ENCODE data around the gene SNX6.
"Not testable (repeated sequence)": the region's sequence is repeated elsewhere in the genome, so short reads cannot be mapped to it uniquely, and the experiment has no call there.

Gene SNX6

DNA sequence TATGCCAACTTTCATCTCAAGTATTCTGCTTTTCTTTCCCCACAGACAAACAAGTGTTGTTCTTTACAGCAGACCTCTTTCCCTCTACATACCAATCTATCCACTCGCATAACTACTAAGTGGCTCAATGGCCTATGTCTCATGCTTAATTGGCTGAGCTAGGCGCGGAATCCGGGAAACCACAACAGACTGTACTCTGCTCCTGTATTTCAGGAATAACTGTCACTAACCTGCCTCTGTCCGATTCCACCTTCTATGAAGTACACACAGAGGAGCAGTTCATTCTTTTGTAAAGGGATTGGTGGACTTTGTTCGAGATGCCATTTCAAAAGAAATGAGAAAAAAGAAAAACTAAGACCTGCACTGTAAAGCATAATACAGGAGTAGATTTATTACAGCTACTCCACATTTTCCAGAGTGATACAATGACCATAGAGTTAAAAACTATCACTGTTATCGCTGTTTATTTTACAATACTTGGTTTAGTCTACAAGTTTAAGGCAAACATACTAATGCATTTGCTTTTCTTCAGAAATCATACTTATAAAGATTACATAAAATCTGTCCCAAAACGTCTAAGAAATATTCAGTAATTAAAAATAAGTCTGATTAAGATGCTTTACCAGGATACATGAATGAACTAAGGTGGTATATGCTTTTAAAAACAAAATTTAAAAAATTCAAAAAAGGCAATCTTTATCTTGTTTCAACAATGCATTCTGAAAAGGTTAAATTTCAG, 67.7 kb downstream of the SNX6 start:
- not testable (repeated sequence) for DNase-seq

DNA sequence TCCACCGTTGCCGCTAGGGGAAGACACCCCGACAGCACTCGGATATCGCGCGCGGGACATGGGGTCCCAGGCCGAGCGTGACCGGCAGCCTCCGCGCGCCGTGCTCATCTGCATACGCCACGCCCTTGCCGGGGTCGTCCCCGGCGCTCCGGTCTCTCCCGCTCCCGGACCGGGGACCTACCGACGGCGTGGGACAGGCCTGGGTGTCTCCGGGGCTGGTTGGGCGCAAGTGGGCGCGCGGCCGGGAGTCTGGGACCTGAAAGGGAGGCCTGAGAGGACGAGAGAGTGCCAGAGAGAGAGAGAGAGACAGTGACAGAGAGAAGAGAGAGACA, 73.5 kb downstream of the SNX6 start:
- DNase-seq, result not testable (repeated sequence)

DNA sequence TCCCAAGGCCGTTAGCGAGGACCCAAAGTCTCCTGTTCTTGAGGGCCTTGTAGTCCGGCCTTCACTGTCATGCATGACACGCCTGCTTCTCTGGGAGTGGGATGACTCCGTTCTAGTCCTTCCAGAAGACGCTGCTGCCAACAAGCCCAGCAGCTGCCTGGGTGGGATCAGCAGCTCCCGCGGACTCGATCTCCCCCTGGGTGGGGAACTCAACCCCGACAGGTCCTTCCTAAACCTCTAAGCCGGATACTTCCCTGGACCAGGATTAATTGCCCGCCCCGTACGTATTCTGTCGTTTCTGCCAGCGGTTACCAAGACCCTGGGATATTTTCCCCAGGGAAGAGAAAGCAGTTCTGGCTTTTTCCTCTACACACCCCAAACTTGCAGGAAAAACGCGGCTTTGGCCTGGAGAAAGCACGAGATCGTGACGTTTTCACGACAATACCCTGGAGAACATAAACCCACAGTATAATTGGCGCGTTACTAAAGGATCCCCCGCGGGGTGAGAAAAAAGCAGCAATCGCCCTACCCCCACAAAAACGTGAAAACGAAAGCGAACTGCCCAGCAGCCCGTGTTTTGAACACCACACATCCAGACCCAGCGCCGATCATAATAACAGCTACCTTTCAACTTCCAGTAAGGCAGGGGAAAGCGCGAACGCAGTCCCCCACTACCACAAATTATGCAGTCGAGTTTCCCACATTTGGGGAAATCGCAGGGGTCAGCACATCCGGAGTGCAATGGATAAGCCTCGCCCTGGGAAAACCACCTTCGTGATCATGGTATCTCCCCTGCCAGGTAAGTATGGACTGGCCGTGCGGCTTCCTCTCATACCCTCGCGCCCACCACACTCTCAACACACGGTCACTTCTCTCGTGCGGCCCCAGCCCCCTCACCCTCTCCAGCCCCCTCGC, 74.1 kb downstream of the SNX6 start:
- not testable (repeated sequence) for DNase-seq

DNA sequence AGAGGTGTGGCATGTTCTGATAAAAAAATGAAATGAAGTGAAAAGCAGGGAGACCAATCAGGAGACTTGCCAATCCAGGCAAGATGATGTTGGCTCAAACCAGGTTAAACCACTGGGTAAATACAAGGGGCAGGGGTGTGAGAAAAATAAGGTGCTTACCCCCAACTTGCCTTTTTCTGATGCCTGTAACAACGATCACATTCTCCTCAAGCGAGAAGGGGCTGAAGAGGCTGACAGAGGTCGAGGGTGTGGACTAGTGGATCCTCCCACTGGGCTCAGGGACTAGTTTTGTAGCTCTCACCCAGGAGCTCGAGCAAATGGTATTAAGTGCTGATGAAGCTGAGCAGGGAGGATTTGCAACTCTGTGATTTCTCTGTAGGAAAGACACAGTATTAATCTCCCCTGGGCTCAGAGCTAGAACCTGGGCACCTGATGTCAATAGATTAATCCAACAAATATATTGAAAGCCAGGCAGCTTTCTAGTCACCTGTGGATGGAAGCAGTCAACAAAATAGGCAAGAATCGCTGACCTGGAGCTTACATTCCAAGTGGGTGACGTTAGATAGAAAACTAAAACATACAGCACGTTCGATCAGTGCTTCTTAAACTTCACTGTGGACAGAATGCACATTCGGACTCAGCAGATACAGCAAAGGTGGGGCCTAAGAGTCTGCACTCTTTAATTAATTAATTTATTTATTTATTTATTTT, 75.3 kb downstream of the SNX6 start:
- DNase-seq, result no peak

- not testable (repeated sequence) for DNase-seq
Measured at GRCh38 chr14:34549276-34549966, 80.5 kb downstream of the SNX6 start.

- no peak for DNase-seq
Measured at GRCh38 chr14:34548472-34548981, 81.4 kb downstream of the SNX6 start.

DNA sequence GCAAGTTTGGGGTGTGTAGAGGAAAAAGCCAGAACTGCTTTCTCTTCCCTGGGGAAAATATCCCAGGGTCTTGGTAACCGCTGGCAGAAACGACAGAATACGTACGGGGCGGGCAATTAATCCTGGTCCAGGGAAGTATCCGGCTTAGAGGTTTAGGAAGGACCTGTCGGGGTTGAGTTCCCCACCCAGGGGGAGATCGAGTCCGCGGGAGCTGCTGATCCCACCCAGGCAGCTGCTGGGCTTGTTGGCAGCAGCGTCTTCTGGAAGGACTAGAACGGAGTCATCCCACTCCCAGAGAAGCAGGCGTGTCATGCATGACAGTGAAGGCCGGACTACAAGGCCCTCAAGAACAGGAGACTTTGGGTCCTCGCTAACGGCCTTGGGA, 82.8 kb downstream of the SNX6 start:
- not testable (repeated sequence) for DNase-seq

- DNase-seq, result not testable (repeated sequence)
Measured at GRCh38 chr14:34546272-34547135, 83.4 kb downstream of the SNX6 start.

DNA sequence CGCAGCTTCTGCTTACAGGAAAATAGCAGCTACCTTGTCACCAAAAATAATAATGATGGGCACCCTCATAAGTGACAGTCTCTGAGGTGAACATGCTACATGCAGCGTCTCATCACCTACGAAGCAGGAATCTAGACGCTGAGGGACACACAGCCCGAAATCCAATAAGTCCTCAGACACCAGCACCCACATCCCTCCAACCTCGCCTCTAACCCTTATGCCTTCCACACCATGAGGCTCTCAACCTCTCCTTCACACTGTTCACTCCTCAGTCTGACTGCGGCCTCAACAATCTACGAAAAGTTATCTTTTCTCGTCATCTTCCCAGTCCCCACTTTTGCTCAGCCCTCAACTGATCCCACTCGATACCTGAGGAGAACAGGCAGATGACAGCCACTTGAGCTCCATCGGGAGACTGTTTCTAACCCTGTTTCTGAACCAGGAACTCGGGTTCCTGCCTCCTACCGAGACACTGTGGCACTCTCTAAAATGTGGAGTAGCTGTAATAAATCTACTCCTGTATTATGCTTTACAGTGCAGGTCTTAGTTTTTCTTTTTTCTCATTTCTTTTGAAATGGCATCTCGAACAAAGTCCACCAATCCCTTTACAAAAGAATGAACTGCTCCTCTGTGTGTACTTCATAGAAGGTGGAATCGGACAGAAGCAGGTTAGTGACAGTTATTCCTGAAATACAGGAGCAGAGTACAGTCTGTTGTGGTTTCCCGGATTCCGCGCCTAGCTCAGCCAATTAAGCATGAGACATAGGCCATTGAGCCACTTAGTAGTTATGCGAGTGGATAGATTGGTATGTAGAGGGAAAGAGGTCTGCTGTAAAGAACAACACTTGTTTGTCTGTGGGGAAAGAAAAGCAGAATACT, 89.5 kb downstream of the SNX6 start:
- DNase-seq, result not testable (repeated sequence)

- DNase-seq, result peak; percentile 93
Measured at GRCh38 chr14:34539407-34540180, 90.4 kb downstream of the SNX6 start, which contains the start of gene EAPP. EAPP (minus strand) TSS chr14:34539701; CDS start chr14:34539628, 73 bp downstream.

- no peak for DNase-seq
Measured at GRCh38 chr14:34538871-34539406, 91.0 kb downstream of the SNX6 start.

DNA sequence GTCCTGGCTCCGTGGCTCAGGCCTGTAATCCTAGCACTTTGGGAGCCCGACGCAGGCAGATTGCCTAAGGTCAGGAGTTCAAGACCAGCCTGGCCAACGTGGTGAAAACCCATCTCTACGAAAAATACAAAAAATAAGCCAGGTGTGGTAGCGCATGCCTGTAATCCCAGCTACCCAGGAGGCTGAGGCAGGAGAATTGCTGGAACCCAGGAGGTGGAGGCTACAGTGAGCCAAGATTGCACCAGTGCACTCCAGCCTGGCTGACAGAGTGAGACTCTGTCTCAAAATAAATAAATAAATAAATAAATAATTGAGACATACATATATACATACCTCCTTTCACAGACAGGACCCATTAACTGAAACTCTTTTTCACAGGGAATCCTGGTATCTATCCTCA, 91.9 kb downstream of the SNX6 start:
- DNase-seq, result not testable (repeated sequence)

DNA sequence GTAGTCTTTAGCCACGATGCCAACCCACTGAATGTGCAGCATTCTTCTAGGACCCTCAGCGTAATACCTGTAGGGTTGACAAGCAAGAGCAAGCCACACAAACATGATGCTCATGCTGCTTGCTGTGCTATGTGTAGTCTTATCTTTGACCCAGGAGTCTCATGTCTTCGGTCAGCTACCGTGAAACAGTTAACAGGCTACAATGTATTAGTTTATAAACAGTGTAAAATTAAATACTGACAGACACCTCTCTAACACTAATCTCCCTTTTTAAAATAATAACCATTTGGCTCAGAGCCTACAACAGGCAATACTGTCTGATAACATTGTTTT, 92.3 kb downstream of the SNX6 start:
- DNase-seq, result no peak

- DNase-seq, result no peak
Measured at GRCh38 chr14:34536951-34537676, 92.8 kb downstream of the SNX6 start.

- no peak for DNase-seq
Measured at GRCh38 chr14:34527591-34527990, 102.4 kb downstream of the SNX6 start.

- DNase-seq, result not testable (repeated sequence)
Measured at GRCh38 chr14:34524216-34524615, 105.7 kb downstream of the SNX6 start.

DNA sequence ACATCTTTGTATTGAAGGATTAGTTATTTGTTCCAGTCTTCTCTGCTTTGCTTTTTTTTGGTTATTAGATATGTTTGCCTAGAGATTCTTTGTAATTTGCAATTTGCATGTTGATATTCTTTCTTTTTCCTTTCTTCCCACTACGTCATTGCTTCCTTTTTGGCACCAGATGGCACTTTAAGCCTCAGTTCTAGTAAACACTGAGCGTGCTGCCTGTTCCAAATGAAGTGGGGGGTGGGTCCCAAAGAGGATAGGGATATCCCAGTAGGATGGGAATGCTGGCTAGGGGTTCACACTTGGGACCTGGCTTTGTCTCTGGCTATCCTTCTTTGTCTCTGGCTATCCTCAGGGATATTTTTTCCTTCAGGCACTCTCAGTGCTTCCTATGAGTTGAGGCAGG, 107.5 kb downstream of the SNX6 start:
- no peak for DNase-seq

DNA sequence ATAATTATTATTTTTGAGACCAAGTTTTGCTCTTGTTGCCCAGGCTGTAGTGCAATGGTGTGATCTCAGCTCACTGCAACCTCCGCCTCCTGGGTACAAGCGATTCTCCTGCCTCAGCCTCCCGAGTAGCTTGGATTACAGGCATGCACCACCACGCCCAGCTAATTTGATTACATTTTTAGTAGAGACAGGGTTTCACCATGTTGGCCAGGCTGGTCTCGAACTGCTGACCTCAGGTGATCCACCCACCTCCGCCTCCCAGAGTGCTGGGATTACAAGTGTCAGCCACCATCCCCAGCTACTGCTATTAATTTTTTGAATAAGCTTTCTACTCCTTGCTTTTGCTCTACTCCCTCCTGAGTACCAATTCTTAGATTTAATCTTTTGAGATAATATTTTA, 108.9 kb downstream of the SNX6 start:
- DNase-seq, result not testable (repeated sequence)
